HPDE6-E6E7 (cell line): ENCODE measurements around the gene PTGR2.
"Not testable (repeated sequence)": the region's sequence is repeated elsewhere in the genome, so short reads cannot be mapped to it uniquely, and the experiment has no call there.

Experiments
- DNase-seq: peaks from one replicate; pipeline ENCODE4 v3.0.0; 2011; ENCODE audit warnings: missing footprints; ENCODE audit errors: extremely low spot score

PTGR2 gene

DNA sequence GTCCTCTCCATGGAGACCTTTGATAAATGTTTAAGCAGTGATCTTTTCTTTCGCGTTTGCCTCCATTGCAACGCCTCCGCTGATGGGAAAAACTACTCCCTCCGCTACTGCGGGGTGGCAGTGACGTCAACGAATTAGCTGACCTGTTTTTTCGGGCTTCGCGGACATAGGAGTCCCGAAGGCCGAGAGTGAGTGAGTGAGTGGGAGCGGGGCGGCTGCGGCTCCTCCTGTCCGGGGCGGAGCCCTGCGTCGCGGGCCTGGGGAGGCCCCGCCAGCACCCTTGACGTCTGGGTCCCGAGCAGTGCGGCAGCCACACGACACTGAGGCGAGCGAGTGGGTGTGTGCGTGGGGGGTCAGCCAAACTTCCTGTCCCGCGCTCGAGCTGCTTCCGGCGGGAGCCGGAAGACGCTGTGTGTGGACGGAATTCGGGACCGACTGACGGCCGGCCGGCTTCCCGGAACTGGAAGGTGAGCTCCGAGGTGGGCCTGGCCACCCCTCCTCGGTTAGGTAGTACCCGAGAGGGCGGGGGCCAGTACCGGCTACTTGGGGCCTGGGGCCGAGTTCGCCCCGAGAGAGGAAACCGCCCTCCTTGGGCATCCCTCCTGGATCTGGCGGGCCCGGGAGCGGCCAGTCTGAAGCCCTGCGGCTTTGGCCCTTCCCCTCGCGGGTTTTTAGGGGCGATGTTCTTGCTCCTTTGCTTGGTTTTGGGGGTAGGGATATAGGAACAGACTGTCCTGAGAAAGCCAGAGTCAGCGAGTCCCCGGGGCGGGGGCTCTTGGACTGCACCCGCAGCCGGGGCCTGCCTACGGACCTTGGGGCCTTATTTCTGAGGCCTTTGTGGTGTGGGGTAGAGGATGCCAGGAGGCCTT is 35.1 kb downstream of the PTGR2 start, which contains the start of gene ZNF410:
ZNF410 (plus strand) TSS at position 411 of the 869 bp plus-strand sequence. CDS start 5,317 bp downstream, outside the sequence.
- peak; percentile 93 for DNase-seq

DNA sequence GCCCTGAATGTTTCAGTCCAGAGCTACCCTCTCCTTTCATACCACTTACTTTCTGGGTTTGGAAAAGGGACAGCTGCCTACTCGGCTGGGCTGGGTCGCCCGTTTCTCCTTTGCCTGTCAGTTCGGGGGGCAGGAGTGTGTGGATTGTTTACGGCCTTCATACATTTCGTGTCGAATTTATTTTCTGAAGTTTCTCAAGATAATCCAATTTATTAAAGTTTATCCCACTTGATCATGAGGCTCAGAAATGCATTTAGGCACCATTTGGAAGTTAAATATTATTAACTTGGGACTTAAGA is 35.6 kb downstream of the PTGR2 start:
- no peak for DNase-seq

DNA sequence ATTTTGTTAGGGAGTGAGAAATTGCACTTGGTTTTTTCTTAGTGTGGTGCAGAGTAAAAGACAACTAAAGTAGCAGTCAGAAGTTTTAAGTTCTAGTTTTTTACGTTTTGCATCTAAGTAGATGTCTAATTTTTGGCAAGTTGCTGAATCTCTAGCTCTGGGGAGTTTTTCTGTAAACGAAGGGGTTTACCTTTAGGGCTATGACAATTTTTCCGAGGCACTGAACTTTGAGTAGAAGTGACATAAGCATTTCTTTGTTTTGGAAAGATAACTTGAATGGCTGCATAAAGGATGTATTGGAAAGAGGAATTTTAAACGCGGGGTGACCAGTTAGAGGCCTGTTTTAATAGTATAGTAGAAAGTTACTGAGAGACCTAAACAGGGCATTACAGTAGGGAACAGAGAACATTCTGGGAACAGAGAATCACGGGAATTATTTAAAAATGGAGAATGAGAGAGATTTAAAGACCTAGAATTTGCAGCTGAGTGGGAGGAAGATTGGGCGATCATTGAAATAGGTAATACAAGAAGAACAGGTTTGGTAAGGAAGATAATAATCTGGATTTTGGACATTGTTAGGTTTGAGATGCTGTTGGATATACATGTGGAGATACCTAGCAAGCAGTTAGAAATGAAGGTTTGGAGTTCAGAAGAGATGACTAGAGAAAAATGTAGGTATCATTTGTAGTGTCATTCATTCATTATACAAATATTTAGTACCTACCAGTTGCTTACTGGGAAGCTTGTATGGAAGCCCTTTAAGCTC is 36.2 kb downstream of the PTGR2 start:
- no peak for DNase-seq

- no peak for DNase-seq
Observed at GRCh38 chr14:73888460-73888725, 36.8 kb downstream of the PTGR2 start.

DNA sequence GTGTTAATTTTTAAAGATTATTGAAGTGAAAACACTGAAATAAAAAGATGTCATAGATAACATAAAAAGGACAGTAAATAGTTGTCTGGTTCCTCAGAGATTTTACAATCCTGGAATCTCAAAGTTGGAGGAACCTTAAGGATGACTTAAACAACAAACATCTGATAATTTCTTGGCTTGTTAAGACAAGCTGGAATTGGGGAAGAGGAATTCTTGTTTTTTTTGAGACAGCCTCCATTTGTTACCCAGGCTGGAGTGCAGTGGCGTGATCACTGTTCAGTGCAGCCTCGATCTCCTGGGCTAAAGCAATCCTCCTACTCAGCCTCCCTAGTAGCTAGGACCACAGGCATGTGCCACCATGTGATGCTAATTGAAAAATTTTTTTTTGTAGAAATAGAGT is 37.3 kb downstream of the PTGR2 start:
- DNase-seq, result no peak

- no peak for DNase-seq
Observed at GRCh38 chr14:73889376-73889775, 37.7 kb downstream of the PTGR2 start.

DNA sequence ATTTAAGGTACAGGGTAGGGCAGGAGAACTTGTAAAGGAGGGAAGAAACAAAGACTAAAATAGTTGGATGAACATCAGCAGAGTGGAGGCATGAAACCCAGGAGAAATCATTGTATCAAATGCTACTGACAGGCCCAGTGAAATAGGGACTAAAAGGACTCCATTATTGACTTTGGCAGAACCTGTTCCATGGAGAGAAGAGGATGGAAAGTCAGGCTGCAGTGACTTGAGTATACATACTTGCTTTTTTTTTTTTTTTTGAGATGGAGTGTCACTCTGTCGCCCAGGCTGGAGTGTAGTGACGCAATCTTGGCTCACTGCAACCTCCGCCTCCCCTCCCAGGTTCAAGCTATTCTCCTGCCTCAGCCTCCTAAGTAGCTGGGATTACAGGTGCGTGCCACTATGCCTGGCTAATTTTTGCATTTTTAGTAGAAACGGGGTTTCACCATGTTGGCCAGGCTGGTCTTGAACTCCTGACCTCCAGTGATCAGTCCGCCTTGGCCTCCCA is 42.6 kb downstream of the PTGR2 start:
- DNase-seq, result not testable (repeated sequence)

DNA sequence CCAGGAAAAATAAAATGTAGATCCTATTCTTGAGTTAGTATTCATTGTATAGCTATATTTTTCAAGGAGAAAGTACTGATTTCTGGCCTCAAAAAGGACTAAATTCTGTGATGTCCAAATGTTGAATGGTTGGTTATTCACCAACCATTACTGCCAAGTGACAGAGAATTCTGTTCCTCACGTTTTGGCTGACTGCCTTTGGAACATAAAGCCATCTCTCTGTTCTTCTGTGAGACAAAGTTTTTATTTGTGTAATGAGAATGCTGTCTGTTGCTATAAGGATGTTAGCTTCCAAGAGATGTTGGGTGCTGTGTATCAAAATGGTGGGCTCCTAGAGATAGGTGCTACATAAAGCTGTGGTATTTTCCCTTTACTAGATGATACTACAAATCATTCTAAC is 44.3 kb downstream of the PTGR2 start:
- no peak for DNase-seq

DNA sequence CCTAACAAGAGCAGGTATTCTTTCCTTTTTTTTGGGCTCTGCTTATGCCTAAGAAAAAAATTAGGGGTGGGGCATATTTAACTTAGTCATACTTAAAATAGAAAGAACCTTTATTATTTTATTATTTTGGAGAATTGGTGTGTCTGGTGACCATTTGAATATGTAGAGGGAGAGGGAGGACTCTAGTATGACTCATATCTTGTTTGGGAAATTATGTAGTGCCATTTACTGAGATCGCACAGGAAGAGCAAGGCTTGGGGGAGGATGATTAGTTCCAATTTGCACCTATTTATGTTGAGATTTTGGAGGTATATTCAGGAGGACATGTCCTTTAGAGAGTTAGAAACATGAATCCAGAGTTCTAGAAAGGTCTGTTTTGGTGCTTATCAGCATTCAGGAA is 44.9 kb downstream of the PTGR2 start:
- DNase-seq, result no peak

GRCh38 chr14:73903028-73903427 is 51.4 kb downstream of the PTGR2 start:
- DNase-seq, result no peak

DNA sequence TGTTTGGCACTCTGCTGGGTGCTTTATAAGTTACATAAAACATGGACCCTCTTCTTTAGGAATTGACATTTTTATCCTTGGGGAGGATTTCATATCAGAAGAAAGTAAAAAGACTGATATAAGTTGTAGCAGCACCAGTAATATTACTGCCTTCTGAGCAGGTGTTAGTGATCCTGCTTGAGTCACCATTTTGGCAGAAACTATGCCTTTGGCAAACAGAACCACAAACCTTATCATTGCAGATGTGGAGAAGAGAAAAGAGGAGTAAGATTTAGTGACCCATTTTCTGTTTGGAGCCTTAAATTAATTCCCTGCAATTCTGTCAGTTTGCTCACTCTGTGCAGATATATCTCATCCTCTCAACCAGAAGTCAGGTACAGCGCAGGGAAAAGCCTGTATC is 58.0 kb downstream of the PTGR2 start:
- no peak for DNase-seq

GRCh38 chr14:73913256-73913655 is 61.6 kb downstream of the PTGR2 start:
- DNase-seq, result no peak

DNA sequence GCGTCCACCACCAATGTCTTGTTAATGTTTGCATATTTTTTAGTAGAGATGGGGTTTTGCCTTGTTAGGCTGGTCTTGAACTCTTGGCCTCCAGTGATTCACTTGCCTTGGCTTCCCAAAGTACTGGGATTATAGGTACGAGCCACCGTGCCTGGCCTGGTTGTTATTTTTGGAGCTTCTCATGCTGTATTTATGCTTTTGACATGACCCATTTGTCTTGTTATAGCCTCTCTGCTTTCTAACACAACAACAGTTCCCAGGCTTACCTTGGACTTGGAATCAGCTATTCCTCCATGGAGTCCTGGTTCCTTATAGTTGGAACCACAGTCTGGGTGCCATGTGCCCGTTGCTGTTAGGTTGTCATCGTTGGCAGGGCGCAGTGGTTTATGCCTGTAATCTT is 64.7 kb downstream of the PTGR2 start:
- no peak for DNase-seq

DNA sequence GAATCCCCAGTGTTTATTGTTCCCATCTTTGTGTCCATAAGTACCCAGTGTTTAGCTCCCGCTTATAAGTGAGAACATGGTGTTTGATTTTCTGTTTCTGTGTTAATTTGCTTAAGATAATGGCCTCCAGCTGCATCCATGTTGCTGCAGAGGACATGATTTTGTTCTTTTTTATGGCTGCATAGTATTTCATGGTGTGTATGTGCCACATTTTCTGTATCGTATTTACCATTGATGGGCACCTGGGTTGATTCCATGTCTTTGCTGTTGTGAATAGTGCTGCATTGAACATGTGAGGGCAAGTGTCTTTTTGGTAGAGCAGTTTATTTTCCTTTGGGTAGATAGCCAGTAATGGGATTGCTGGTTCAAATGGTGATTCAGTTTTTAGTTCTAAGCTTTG is 67.8 kb downstream of the PTGR2 start:
- DNase-seq, result not testable (repeated sequence)

- no peak for DNase-seq
Observed at GRCh38 chr14:73924337-73924736, 72.7 kb downstream of the PTGR2 start.
